HEK293 (cell line): Measurements from ENCODE around the gene AKAP6.

Experiments
- HOXA7 ChIP-seq: sonication (generic); formaldehyde crosslinking; IDR thresholded peaks from 2 replicates; pipeline ENCODE4 v1.8.1; 2022; ENCODE audit warnings: missing genetic modification reagents, borderline replicate concordance
- ZNF561 ChIP-seq: fragments of 450-650 bp; IDR thresholded peaks from 2 replicates; pipeline ENCODE4 v1.5.1; 2018; ENCODE audit warnings: missing biosample characterization, missing genetic modification characterization, borderline replicate concordance
- TF ChIP-seq, protein P1 (sequence below): fragments of 450-650 bp; formaldehyde crosslinking; IDR thresholded peaks from 2 replicates; pipeline ENCODE4 v1.5.1; 2016; ENCODE audit warnings: missing biosample characterization, missing genetic modification characterization
- TF ChIP-seq, protein P2 (sequence below): fragments of 450-650 bp; formaldehyde crosslinking; IDR thresholded peaks from 2 replicates; pipeline ENCODE4 v1.5.1; 2017; ENCODE audit warnings: missing biosample characterization, missing genetic modification characterization

GRCh38 chr14:32662211-32662610 lies 333.1 kb downstream of the AKAP6 start:
- TF ChIP-seq, protein P1, sequence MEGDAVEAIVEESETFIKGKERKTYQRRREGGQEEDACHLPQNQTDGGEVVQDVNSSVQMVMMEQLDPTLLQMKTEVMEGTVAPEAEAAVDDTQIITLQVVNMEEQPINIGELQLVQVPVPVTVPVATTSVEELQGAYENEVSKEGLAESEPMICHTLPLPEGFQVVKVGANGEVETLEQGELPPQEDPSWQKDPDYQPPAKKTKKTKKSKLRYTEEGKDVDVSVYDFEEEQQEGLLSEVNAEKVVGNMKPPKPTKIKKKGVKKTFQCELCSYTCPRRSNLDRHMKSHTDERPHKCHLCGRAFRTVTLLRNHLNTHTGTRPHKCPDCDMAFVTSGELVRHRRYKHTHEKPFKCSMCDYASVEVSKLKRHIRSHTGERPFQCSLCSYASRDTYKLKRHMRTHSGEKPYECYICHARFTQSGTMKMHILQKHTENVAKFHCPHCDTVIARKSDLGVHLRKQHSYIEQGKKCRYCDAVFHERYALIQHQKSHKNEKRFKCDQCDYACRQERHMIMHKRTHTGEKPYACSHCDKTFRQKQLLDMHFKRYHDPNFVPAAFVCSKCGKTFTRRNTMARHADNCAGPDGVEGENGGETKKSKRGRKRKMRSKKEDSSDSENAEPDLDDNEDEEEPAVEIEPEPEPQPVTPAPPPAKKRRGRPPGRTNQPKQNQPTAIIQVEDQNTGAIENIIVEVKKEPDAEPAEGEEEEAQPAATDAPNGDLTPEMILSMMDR (tag by site-specific recombination) = no peak
- TF ChIP-seq, protein P2, sequence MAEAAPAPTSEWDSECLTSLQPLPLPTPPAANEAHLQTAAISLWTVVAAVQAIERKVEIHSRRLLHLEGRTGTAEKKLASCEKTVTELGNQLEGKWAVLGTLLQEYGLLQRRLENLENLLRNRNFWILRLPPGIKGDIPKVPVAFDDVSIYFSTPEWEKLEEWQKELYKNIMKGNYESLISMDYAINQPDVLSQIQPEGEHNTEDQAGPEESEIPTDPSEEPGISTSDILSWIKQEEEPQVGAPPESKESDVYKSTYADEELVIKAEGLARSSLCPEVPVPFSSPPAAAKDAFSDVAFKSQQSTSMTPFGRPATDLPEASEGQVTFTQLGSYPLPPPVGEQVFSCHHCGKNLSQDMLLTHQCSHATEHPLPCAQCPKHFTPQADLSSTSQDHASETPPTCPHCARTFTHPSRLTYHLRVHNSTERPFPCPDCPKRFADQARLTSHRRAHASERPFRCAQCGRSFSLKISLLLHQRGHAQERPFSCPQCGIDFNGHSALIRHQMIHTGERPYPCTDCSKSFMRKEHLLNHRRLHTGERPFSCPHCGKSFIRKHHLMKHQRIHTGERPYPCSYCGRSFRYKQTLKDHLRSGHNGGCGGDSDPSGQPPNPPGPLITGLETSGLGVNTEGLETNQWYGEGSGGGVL = no peak
- no peak for TF ChIP-seq ZNF561 (tag by site-specific recombination)
- no peak for TF ChIP-seq HOXA7 (CRISPR knock-in tag)
